IMR-90 (cell line): ENCODE data around the gene ZNF584. TPM values are rescaled to one million over a fixed set of nuclear protein-coding genes. Genes with fewer than 3 reads are reported as not detected.
A peak's percentile ranks its signal among the peaks of the same experiment; 100 is the strongest.

Experiments
- ATAC-seq: fragments of 200-7000 bp; cut with Tn5 transposase; 2 replicates; pipeline ENCODE4 v1.9.1; 2020; ENCODE audit warnings: low read depth, mild to moderate bottlenecking, moderate library complexity
- BruUV-seq: library from RNA; stranded (reverse); fragments of 400-500 nt; replicated peaks from 2 replicates; lab custom pipeline; 2021; lab: Mats Ljungman, UMichigan
- CTCF ChIA-PET: fragments of 300-600 bp; formaldehyde crosslinking; extraction: SDS; loops from one replicate; lab custom pipeline; 2021; ENCODE audit warnings: antibody characterized with exemption; lab: Yijun Ruan, JAX
- POLR2A ChIA-PET: fragments of 300-600 bp; sonication (Branson Sonifier 250); formaldehyde crosslinking; loops from one replicate; lab custom pipeline; 2022; ENCODE audit warnings: antibody characterized with exemption; ENCODE audit not compliant: unreplicated experiment; lab: Charles Lee
- DNase-seq: peaks from one replicate; pipeline ENCODE4 v3.0.0; 2013
- H2AFZ ChIP-seq: replicated peaks from 2 replicates; pipeline ENCODE3; 2013; ENCODE audit warnings: low read length, mild to moderate bottlenecking; ENCODE audit not compliant: poor library complexity
- H2AK5ac ChIP-seq: 2 replicates; pipeline ENCODE4 v1.6.1; 2013; ENCODE audit warnings: low read depth, low read length, inconsistent platforms
- H2AK9ac ChIP-seq: replicated peaks from 2 replicates; pipeline ENCODE3; 2013; ENCODE audit warnings: mild to moderate bottlenecking, low read depth, low read length, moderate library complexity; ENCODE audit not compliant: poor library complexity
- H2BK120ac ChIP-seq: 2 replicates; pipeline ENCODE4 v1.6.1; 2013; ENCODE audit warnings: low read depth, low read length, inconsistent platforms
- H2BK15ac ChIP-seq: 3 replicates; pipeline ENCODE4 v1.6.1; 2013; ENCODE audit warnings: low read depth, low read length, inconsistent platforms
- H2BK20ac ChIP-seq: 2 replicates; pipeline ENCODE4 v1.6.1; 2013; ENCODE audit warnings: low read depth, mild to moderate bottlenecking, inconsistent platforms, low read length, moderate library complexity
- H2BK5ac ChIP-seq: 2 replicates; pipeline ENCODE4 v1.6.1; 2013; ENCODE audit warnings: mild to moderate bottlenecking, low read depth, low read length, inconsistent platforms; ENCODE audit not compliant: poor library complexity, severe bottlenecking
- H3K14ac ChIP-seq: replicated peaks from 2 replicates; pipeline ENCODE4 v1.6.1; 2013; ENCODE audit warnings: low read depth, low read length, inconsistent platforms
- H3K18ac ChIP-seq: 2 replicates; pipeline ENCODE4 v1.6.1; 2013; ENCODE audit warnings: low read depth, low read length, control low read depth
- H3K23ac ChIP-seq: 2 replicates; pipeline ENCODE4 v1.6.1; 2013; ENCODE audit warnings: low read depth, low read length, inconsistent platforms
- H3K27ac ChIP-seq: 2 replicates; pipeline ENCODE4 v1.5.1; 2013; ENCODE audit warnings: mild to moderate bottlenecking, control low read depth, low read length; ENCODE audit not compliant: insufficient read depth
- H3K27me3 ChIP-seq: 2 replicates; pipeline ENCODE4 v1.6.1; 2013; ENCODE audit warnings: low read length; ENCODE audit not compliant: control insufficient read depth, insufficient read depth
- H3K36me3 ChIP-seq: 2 replicates; pipeline ENCODE4 v1.6.1; 2013; ENCODE audit warnings: low read length, mixed read lengths; ENCODE audit not compliant: control insufficient read depth, insufficient read depth
- H3K4ac ChIP-seq: 2 replicates; pipeline ENCODE4 v1.6.1; 2013; ENCODE audit warnings: low read depth, low read length, inconsistent platforms
- H3K4me1 ChIP-seq: 2 replicates; pipeline ENCODE4 v1.6.1; 2013; ENCODE audit warnings: low read length, mixed read lengths; ENCODE audit not compliant: control insufficient read depth, insufficient read depth
- H3K4me2 ChIP-seq: 2 replicates; pipeline ENCODE4 v1.6.1; 2013; ENCODE audit warnings: low read depth, mild to moderate bottlenecking, control low read depth, low read length, moderate library complexity
- H3K4me3 ChIP-seq: 2 replicates; pipeline ENCODE4 v1.5.1; 2013; ENCODE audit warnings: low read depth, mild to moderate bottlenecking, control low read depth, low read length, moderate library complexity; ENCODE audit not compliant: insufficient read depth
- H3K56ac ChIP-seq: 2 replicates; pipeline ENCODE4 v1.6.1; 2013; ENCODE audit warnings: low read length, inconsistent platforms; ENCODE audit not compliant: insufficient read depth; ENCODE audit errors: extremely low read depth
- H3K79me1 ChIP-seq, 2 experiments: 2 replicates each; pipeline ENCODE4 v1.6.1; 2013; ENCODE audit warnings: low read length in 2 of 2, inconsistent platforms in 1 of 2, low read depth in 1 of 2
- H3K9ac ChIP-seq: 2 replicates; pipeline ENCODE4 v1.6.1; 2013; ENCODE audit warnings: low read depth, low read length, control low read depth
- H3K9me1 ChIP-seq: 2 replicates; pipeline ENCODE4 v1.6.1; 2013; ENCODE audit warnings: low read length, inconsistent platforms; ENCODE audit not compliant: insufficient read depth
- H3K9me3 ChIP-seq: 2 replicates; pipeline ENCODE4 v1.6.1; 2013; ENCODE audit warnings: low read length; ENCODE audit not compliant: control insufficient read depth, insufficient read depth
- H4K20me1 ChIP-seq: 2 replicates; pipeline ENCODE4 v1.6.1; 2013; ENCODE audit warnings: low read length, inconsistent platforms; ENCODE audit not compliant: insufficient read depth
- H4K5ac ChIP-seq: 2 replicates; pipeline ENCODE4 v1.6.1; 2013; ENCODE audit warnings: mild to moderate bottlenecking, low read depth, low read length, control low read depth
- H4K8ac ChIP-seq, 2 experiments: 2 replicates each; pipeline ENCODE4 v1.6.1; 2013; ENCODE audit warnings: low read depth in 2 of 2, low read length in 2 of 2, control low read depth in 1 of 2, inconsistent platforms in 1 of 2
- H4K91ac ChIP-seq: 2 replicates; pipeline ENCODE4 v1.6.1; 2013; ENCODE audit warnings: low read depth, low read length, inconsistent platforms; ENCODE audit not compliant: insufficient read depth
- BHLHE40 ChIP-seq: fragments of 150-350 bp; IDR thresholded peaks from 2 replicates; pipeline ENCODE4 v1.6.1; 2016; ENCODE audit warnings: mild to moderate bottlenecking, low read depth, low read length
- CHD1 ChIP-seq: IDR thresholded peaks from 2 replicates; pipeline ENCODE4 v1.6.1; 2012; ENCODE audit warnings: low read depth, low read length, improper control_type of control experiment
- CTCF ChIP-seq: conservative IDR thresholded peaks from 2 replicates; pipeline ENCODE4 v1.5.1; 2012; ENCODE audit warnings: mild to moderate bottlenecking, low read depth, low read length, improper control_type of control experiment
- FOS ChIP-seq: fragments of 150-350 bp; IDR thresholded peaks from 2 replicates; pipeline ENCODE4 v1.6.1; 2016; ENCODE audit warnings: low read depth, low read length
- MAZ ChIP-seq: IDR thresholded peaks from 2 replicates; pipeline ENCODE4 v1.6.1; 2012; ENCODE audit warnings: low read depth, mild to moderate bottlenecking, low read length, improper control_type of control experiment, moderate library complexity, borderline replicate concordance
- MXI1 ChIP-seq: IDR thresholded peaks from 2 replicates; pipeline ENCODE4 v1.6.1; 2012; ENCODE audit warnings: low read depth, mild to moderate bottlenecking, low read length, moderate library complexity, borderline replicate concordance
- NFE2L2 ChIP-seq: fragments of 150-350 bp; IDR thresholded peaks from 2 replicates; pipeline ENCODE4 v1.6.1; 2016; ENCODE audit warnings: low read depth, mild to moderate bottlenecking, low read length
- POLR2A ChIP-seq: IDR thresholded peaks from 2 replicates; pipeline ENCODE4 v1.6.1; 2012; ENCODE audit warnings: mild to moderate bottlenecking, low read depth, low read length
- RAD21 ChIP-seq: IDR thresholded peaks from 2 replicates; pipeline ENCODE4 v1.6.1; 2012; ENCODE audit warnings: low read length, improper control_type of control experiment
- RCOR1 ChIP-seq: IDR thresholded peaks from 2 replicates; pipeline ENCODE4 v1.6.1; 2012; ENCODE audit warnings: mild to moderate bottlenecking, low read length, improper control_type of control experiment; ENCODE audit not compliant: insufficient replicate concordance
- RFX5 ChIP-seq: IDR thresholded peaks from 2 replicates; pipeline ENCODE4 v1.8.0; 2012; ENCODE audit warnings: low read depth, mild to moderate bottlenecking, low read length, moderate library complexity
- WGBS, 2 experiments: methylation state at CpG; one replicate each; pipeline versions ENCODE4 v1.1.5 to v1.1.7; 2013; ENCODE audit warnings: missing lambda C conversion rate in 2 of 2; ENCODE audit not compliant: insufficient read length in 1 of 2; ENCODE audit errors: extremely low coverage in 2 of 2; 5-methylcytosine and 5-hydroxymethylcytosine counted together
- dilution Hi-C: fragments of 300-500 bp; cut with HindIII; formaldehyde crosslinking; loops from one replicate; pipeline ENCODE4 v1.14.3; 2018; ENCODE audit warnings: low sequenced_read_pairs; ENCODE audit not compliant: unreplicated experiment
- in situ Hi-C: fragments of 300-500 bp; cut with MboI; formaldehyde crosslinking; loops from 3 replicates; pipeline ENCODE4 v1.14.3; 2019; ENCODE audit warnings: low sequenced_read_pairs, inconsistent platforms, mixed read lengths
- intact Hi-C: fragments of 100-400 bp; cut with micrococcal nuclease; formaldehyde crosslinking; loops from 2 replicates; pipeline ENCODE4 v1.10.0; 2022
- polyA plus RNA-seq, 3 experiments: library from polyadenylated mRNA; depleted of rRNA; stranded (reverse); fragments of >200 nt; gene quantifications; 2 replicates each; pipeline ENCODE4 v1.2.3, GENCODE V29; 2012; ENCODE audit warnings: low replicate concordance in 1 of 3
- total RNA-seq: library from RNA; depleted of rRNA; stranded (reverse); fragments of >200 nt; gene quantifications from 2 replicates; pipeline ENCODE4 v1.2.3, GENCODE V29; 2012
- TF ChIP-seq, protein P1 (sequence below): fragments of 150-350 bp; IDR thresholded peaks from 2 replicates; pipeline ENCODE4 v1.6.1; 2016; ENCODE audit warnings: low read depth, mild to moderate bottlenecking, low read length, moderate library complexity, borderline replicate concordance

The ZNF584 gene
- total and polyA plus RNA-seq, 2 of the 4 experiments (the other 2 are of a cell fraction): 11.6 to 15.4 TPM

- TF ChIP-seq CHD1: no peak
These were observed 8.0 kb upstream of the ZNF584 start (continued) for GRCh38 chr19:58400316-58400915.

DNA sequence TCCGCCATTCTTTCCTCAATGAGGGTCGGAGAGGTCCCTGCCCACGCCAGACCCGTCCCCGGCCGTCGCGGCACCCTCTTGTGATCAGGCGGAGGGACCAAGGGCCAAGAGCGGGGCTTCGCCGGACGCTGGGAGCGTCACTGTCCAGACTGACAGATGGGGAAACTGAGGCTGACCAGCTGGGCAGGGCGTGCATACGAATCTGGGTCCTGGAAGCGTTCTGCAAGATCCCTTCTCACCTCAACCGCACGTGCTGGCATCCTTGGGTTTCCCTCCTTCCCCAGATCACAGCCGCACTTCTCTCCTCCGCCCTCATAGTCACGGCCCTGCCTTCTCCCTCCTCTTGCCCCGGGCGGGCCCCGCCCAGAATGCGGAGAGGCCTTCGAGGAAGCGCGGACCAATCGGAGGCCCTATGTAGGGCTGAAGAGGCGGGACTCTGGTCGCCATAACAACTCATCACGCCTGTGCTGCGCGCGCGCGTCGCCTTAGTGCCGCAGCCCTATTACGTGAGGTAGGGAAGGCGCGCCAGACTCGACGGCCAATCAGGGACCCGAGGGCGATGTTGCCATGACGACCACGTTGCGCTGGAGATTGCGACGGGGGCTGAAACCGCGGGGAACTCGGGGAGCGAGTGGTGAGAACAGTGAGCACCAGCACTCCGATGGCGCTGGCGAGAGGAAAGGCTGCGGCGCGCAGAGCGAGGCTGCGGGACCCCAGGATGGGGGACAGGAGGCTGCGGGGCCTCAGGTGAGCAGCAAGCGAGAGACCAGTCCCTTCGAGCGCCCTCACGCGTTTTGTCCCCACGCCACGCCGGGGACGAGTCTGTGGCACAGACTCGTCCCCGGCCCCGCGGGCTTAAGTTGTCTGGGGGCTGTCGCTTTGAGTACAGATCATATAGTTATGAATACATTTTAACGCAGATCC lies 7.3 kb upstream of the ZNF584 start:
- Histone ChIP-seq H2BK120ac (peak overlapping the region; percentile 34; the same call in 1 of the 2 replicates), H2AK5ac (peak overlapping the region; percentile 88; the same call in 1 of the 2 replicates), H3K4me3 (peak overlapping the region; percentile 66), H3K23ac (peak overlapping the region; percentile 95), H3K36me3 (no peaks in the 10 kb centered on the region), H2AK9ac (peak overlapping the region; percentile 95), H4K8ac (peak overlapping the region; percentile 79 to 94; a peak in 3 of 4 replicates), H4K5ac (peak overlapping the region; percentile 51), H3K14ac (peak overlapping the region; percentile 86), H3K18ac (no peak overlapping the region), H3K27me3 (no peaks in the 10 kb centered on the region), H3K4ac (peak overlapping the region; percentile 81), H2AFZ (peak overlapping the region; percentile 99), H4K20me1 (no peaks in the 10 kb centered on the region), H3K79me1 (peaks cover 0 to 10% of the 10 kb centered on the region in 2 experiments; a peak in 2 of 4 replicates), H3K9me1 (no peaks in the 10 kb centered on the region), H3K9ac (peak overlapping the region; percentile 60), H2BK15ac (no peak overlapping the region), H2BK5ac (peak overlapping the region; percentile 48), H3K4me1 (peaks cover 5% of the 10 kb centered on the region), H3K9me3 (no peaks in the 10 kb centered on the region), H4K91ac (peak overlapping the region; percentile 82), H3K56ac (no peak overlapping the region), H3K4me2 (peak overlapping the region; percentile 93), H3K27ac (peak overlapping the region; percentile 19; the same call in 1 of the 2 replicates), H2BK20ac (no peak overlapping the region)
- ChIA-PET POLR2A (no interaction called here), CTCF (no interaction called here)
- 1% methylated on average over 48 of the region's 80 CpGs; no CpG with 5 or more reads in 1 of the 2 experiments for WGBS, 2 experiments
- intact Hi-C loops: no loop called here
- in situ Hi-C loops: no loop called here
- ATAC-seq (peak; percentile 99), DNase-seq (peak; percentile 99)
- no TSS peak for BruUV-seq
- dilution Hi-C loops: no loop called here
- TF ChIP-seq, protein P1, sequence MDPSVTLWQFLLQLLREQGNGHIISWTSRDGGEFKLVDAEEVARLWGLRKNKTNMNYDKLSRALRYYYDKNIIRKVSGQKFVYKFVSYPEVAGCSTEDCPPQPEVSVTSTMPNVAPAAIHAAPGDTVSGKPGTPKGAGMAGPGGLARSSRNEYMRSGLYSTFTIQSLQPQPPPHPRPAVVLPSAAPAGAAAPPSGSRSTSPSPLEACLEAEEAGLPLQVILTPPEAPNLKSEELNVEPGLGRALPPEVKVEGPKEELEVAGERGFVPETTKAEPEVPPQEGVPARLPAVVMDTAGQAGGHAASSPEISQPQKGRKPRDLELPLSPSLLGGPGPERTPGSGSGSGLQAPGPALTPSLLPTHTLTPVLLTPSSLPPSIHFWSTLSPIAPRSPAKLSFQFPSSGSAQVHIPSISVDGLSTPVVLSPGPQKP: no peak
- TF ChIP-seq CTCF: no peak; the same call in 1 of the 2 replicates
- no peak for TF ChIP-seq RAD21
- TF ChIP-seq RCOR1: no peak
- peak; percentile 92 for TF ChIP-seq MAZ
- TF ChIP-seq BHLHE40: peak; percentile 84
- no peak for TF ChIP-seq NFE2L2
- TF ChIP-seq POLR2A: peak; percentile 89
- TF ChIP-seq RFX5: peak; percentile 94
- no peak for TF ChIP-seq FOS
- TF ChIP-seq MXI1: peak; percentile 77; the same call in 1 of the 2 replicates
